Gastrocnemius medialis (tissue), 4 donors: ENCODE results near the gene METTL21A. TPM values are rescaled to one million over a fixed set of nuclear protein-coding genes. Genes with fewer than 3 reads are reported as not detected.

ENCODE experiments used
- ATAC-seq, 2 donors: fragments of 150-250 bp; one replicate each; pipeline ENCODE4 v1.9.1; 2016
- DNase-seq, 2 donors: peaks; one replicate each; pipeline ENCODE4 v3.0.0-alpha.2; 2019
- H3K27ac ChIP-seq, 4 donors: fragments of 200-600 bp; sonication (generic); 1 replicate in 1 of 4; 2 replicates in 3 of 4; pipeline ENCODE4 v1.5.1; 2016 to 2018; ENCODE audit warnings: mild to moderate bottlenecking in 2 of 4, moderate library complexity in 1 of 4
- H3K27me3 ChIP-seq, 3 donors: fragments of 200-600 bp; sonication (generic) in 2 of 3; 1 replicate in 1 of 3; 2 replicates in 2 of 3; pipeline versions ENCODE4 v1.5.1 to v1.6.0; 2016 to 2019; ENCODE audit warnings: mild to moderate bottlenecking in 1 of 3, moderate library complexity in 1 of 3
- H3K36me3 ChIP-seq, 2 donors: fragments of 200-600 bp; sonication (generic) in 1 of 2; one replicate each; pipeline ENCODE4 v1.5.1; 2017 to 2018
- H3K4me1 ChIP-seq, 2 donors: fragments of 200-600 bp; sonication (generic) in 1 of 2; one replicate each; pipeline ENCODE4 v1.5.1; 2016 to 2017; ENCODE audit warnings: mild to moderate bottlenecking in 2 of 2
- H3K4me3 ChIP-seq, 4 donors: fragments of 200-600 bp; sonication (generic) in 3 of 4; 1 replicate in 1 of 4; 2 replicates in 3 of 4; pipeline ENCODE4 v1.5.1; 2016 to 2019; ENCODE audit warnings: mild to moderate bottlenecking in 2 of 4
- H3K9me3 ChIP-seq, 3 donors: fragments of 200-600 bp; sonication (generic) in 2 of 3; 1 replicate in 1 of 3; 2 replicates in 2 of 3; pipeline ENCODE4 v1.5.1; 2016 to 2019
- CTCF ChIP-seq, 5 experiments: fragments of 450-650 bp in 3 of 5; fragments of 200-600 bp in 2 of 5; sonication (generic) in 2 of 5; IDR thresholded peaks in 4 of 5; conservative IDR thresholded peaks in 1 of 5; 1 replicate in 4 of 5; 2 replicates in 1 of 5; pipeline ENCODE4 v1.5.1; 2016 to 2019; ENCODE audit warnings: antibody characterized with exemption in 5 of 5, mild to moderate bottlenecking in 3 of 5, moderate library complexity in 3 of 5
- POLR2A ChIP-seq, 2 donors: fragments of 450-650 bp; IDR thresholded peaks; one replicate each; pipeline ENCODE4 v1.6.1; 2017; ENCODE audit warnings: antibody characterized with exemption in 2 of 2, mild to moderate bottlenecking in 2 of 2, moderate library complexity in 2 of 2
- in situ Hi-C, 4 donors: fragments of 200-750 bp; cut with MboI; loops; one replicate each; pipeline versions ENCODE4 v1.15.0 to v1.8.0; 2017; ENCODE audit warnings: low sequenced_read_pairs in 4 of 4
- intact Hi-C: fragments of 100-400 bp; cut with DNase I; formaldehyde crosslinking; loops from one replicate; pipeline ENCODE4 v1.15.1; 2023; ENCODE audit warnings: low total_unique reads
- total RNA-seq, 4 donors: library from RNA; depleted of rRNA; stranded (reverse); fragments of >200 nt; gene quantifications; one replicate each; pipeline versions ENCODE4 v1.1.0 to v1.2.3, GENCODE V29; 2016

The METTL21A gene
- total RNA-seq, 4 donors from 2014 or later: 9.1 to 20.8 (median 13.9) TPM

DNA sequence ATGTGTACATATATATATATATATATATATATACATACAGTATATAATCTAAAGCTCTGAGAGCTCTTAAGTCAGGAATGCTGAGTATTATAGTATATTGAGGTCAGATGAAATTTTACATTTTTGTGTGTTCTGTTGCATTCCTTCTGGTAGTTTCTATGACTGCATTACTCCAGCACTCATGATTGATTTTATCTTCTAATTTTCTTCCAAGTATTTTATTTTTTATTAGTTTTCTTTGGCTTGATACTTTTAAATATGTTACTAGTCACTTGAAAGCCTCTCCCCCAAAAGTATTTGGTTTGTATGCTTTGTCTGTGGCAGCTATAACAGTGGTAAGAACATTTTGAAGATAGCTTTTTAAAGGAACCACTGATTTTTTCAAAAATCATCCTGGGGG, 25.0 kb downstream of the METTL21A start:
- H3K27ac ChIP-seq: no peak overlapping the region
- H3K27me3 ChIP-seq: no peaks in the 10 kb centered on the region
- H3K36me3 ChIP-seq: no peaks in the 10 kb centered on the region
- intact Hi-C loops: no loop called here
- H3K4me3 ChIP-seq: no peak overlapping the region
- ATAC-seq (no peak), DNase-seq (no peak)
- H3K9me3 ChIP-seq: no peaks in the 10 kb centered on the region
- in situ Hi-C loops: loop anchor here in 2 of 4 donors (25.0 kb wide), 2 partner anchors 437 to 662 kb away; partner anchors contain the start of genes IDH1 (in 1 of the 2), PIKFYVE (in 1 of the 2) and PLEKHM3 (in 1 of the 2)
- no peaks in the 10 kb centered on the region for H3K4me1 ChIP-seq
- TF ChIP-seq CTCF (IDR thresholded peaks at IDR 0.05 in 4 of 5, conservative IDR thresholded peaks at IDR 0.05 in 1 of 5) (no peak), POLR2A (IDR thresholded peaks at IDR 0.05) (no peak)

DNA sequence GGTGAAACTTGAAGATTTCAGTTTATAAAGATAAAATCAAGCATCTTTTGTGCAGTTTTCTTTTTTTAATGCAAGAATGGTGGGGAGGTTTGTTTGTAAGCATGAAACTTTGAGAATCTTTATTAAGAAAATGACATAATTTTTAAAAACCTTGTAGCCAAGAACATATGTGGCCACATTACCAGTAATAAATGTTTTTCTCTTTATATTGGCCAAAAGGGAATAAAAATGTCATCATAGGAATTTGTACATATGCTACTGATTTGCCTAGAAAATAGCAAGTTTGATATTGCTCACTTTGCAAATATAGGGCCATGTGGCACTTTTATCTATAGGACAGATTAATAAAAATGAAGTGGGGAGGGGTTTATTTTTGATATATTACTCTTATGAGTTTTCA, 25.6 kb downstream of the METTL21A start:
- in situ Hi-C loops: loop anchor here in 2 of 4 donors (25.0 kb wide), 2 partner anchors 438 to 663 kb away; partner anchors contain the start of genes IDH1 (in 1 of the 2), PIKFYVE (in 1 of the 2) and PLEKHM3 (in 1 of the 2)
- H3K9me3 ChIP-seq: no peaks in the 10 kb centered on the region
- no peak for DNase-seq
- no peaks in the 10 kb centered on the region for H3K27me3 ChIP-seq
- no peak overlapping the region for H3K27ac ChIP-seq
- no peak for ATAC-seq
- TF ChIP-seq CTCF (IDR thresholded peaks at IDR 0.05 in 4 of 5, conservative IDR thresholded peaks at IDR 0.05 in 1 of 5) (no peak), POLR2A (IDR thresholded peaks at IDR 0.05) (no peak)
- intact Hi-C loops: no loop called here
- no peaks in the 10 kb centered on the region for H3K4me1 ChIP-seq
- H3K4me3 ChIP-seq: no peak overlapping the region
- no peaks in the 10 kb centered on the region for H3K36me3 ChIP-seq

DNA sequence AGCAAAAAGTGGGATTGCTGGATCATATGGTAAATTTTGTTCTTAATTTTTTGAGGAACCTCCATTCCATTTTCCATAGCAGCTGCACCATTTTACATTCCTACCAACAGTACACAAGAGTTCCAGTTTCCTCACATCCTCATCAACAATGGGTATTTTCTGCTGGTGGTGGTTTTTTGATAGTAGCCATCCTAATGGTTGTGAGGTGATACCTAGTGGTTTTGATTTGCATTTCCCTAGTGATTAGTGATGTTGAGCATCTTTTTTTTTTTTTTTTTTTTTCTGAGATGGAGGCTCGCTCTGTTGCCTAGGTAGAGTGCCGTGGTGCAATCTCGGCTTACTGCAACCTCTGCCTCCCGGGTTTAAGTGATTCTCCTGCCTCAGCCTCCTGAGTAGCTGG, 30.5 kb downstream of the METTL21A start:
- TF ChIP-seq CTCF (IDR thresholded peaks at IDR 0.05 in 4 of 5, conservative IDR thresholded peaks at IDR 0.05 in 1 of 5) (no peak), POLR2A (IDR thresholded peaks at IDR 0.05) (no peak)
- Histone ChIP-seq H3K27me3 (no peaks in the 10 kb centered on the region), H3K4me1 (no peaks in the 10 kb centered on the region), H3K4me3 (no peak overlapping the region), H3K36me3 (peaks cover 0 to 20% of the 10 kb centered on the region in 2 donors), H3K9me3 (no peaks in the 10 kb centered on the region), H3K27ac (no peak overlapping the region)
- no peak for ATAC-seq
- DNase-seq: no peak
- intact Hi-C loops (no loop called here), in situ Hi-C loops (no loop called here)

DNA sequence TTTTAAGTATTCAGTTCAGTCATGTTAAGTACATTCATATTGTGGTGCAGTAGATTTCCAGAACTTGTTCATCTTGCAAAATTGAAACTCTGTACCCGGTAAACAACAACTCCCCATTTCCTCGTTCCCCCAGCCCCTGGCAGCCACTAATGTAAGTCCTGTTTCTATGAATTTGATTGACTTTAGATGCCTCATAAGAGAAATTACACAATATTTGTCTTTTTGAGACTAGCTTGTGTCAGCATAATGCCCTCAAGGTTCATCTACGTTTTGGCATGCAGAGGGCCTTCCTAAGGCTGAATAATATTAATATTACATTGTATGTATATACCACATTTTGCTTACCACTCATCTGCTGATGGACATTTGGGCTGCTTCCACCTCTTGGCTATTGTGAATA, 30.9 kb downstream of the METTL21A start:
- H3K4me3 ChIP-seq: no peak overlapping the region
- TF ChIP-seq CTCF (IDR thresholded peaks at IDR 0.05 in 4 of 5, conservative IDR thresholded peaks at IDR 0.05 in 1 of 5): no peak
- TF ChIP-seq POLR2A (IDR thresholded peaks at IDR 0.05): no peak
- in situ Hi-C loops: no loop called here

GRCh38 chr2:207593277-207593676, 31.9 kb downstream of the METTL21A start:
- H3K4me1 ChIP-seq: no peaks in the 10 kb centered on the region
- no peaks in the 10 kb centered on the region for H3K27me3 ChIP-seq
- H3K27ac ChIP-seq: no peak overlapping the region
- in situ Hi-C loops (no loop called here), intact Hi-C loops (no loop called here)
- TF ChIP-seq POLR2A (IDR thresholded peaks at IDR 0.05) (no peak), CTCF (IDR thresholded peaks at IDR 0.05 in 4 of 5, conservative IDR thresholded peaks at IDR 0.05 in 1 of 5) (no peak)
- DNase-seq: no peak
- H3K4me3 ChIP-seq: no peak overlapping the region
- no peaks in the 10 kb centered on the region for H3K9me3 ChIP-seq
- no peak for ATAC-seq
- H3K36me3 ChIP-seq: peaks cover 0 to 30% of the 10 kb centered on the region in 2 donors

More for the DNA sequence above, 30.9 kb downstream of the METTL21A start:
- ATAC-seq (no peak), DNase-seq (no peak)
- H3K36me3 ChIP-seq: peaks cover 0 to 25% of the 10 kb centered on the region in 2 donors
- H3K4me1 ChIP-seq: no peaks in the 10 kb centered on the region
- no peaks in the 10 kb centered on the region for H3K9me3 ChIP-seq
- no peak overlapping the region for H3K27ac ChIP-seq
- no peaks in the 10 kb centered on the region for H3K27me3 ChIP-seq
- intact Hi-C loops: no loop called here
